Natural killer cell (primary cell): Measurements from ENCODE around the gene TBL3. TPM values are rescaled to one million over a fixed set of nuclear protein-coding genes. Genes with fewer than 3 reads are reported as not detected.

Experiments used
- ATAC-seq, 3 donors: fragments of 150-1000 bp in 2 of 3; fragments of 200-7000 bp in 1 of 3; cut with Tn5 transposase; 1 replicate in 1 of 3; 2 replicates in 2 of 3; pipeline ENCODE4 v1.10.0; 2021; ENCODE audit warnings: mild to moderate bottlenecking in 2 of 3, moderate library complexity in 2 of 3
- DNase-seq, 2 donors: peaks; one replicate each; pipeline versions ENCODE4 v3.0.0 to v3.0.0-alpha.2; 2013 to 2021; ENCODE audit warnings: mixed read lengths in 1 of 2
- H3K27ac ChIP-seq: one replicate; pipeline ENCODE4 v1.5.1; 2013; ENCODE audit warnings: mild to moderate bottlenecking, low read length
- H3K27me3 ChIP-seq: one replicate; pipeline ENCODE4 v1.6.1; 2013; ENCODE audit warnings: low read length; ENCODE audit not compliant: control insufficient read depth, insufficient read depth
- H3K36me3 ChIP-seq: one replicate; pipeline ENCODE4 v1.6.1; 2013; ENCODE audit warnings: low read length; ENCODE audit not compliant: control insufficient read depth, insufficient read depth
- H3K4me1 ChIP-seq: one replicate; pipeline ENCODE4 v1.6.1; 2013; ENCODE audit warnings: low read length; ENCODE audit not compliant: control insufficient read depth, insufficient read depth
- H3K4me3 ChIP-seq: one replicate; pipeline ENCODE4 v1.5.1; 2013; ENCODE audit warnings: low read length
- H3K9me3 ChIP-seq: one replicate; pipeline ENCODE4 v1.6.1; 2013; ENCODE audit warnings: low read length; ENCODE audit not compliant: control insufficient read depth, insufficient read depth
- H3K27ac Mint-ChIP-seq, 2 donors: one replicate each; pipeline ENCODE4 v1.8.0; 2022; ENCODE audit warnings: mild to moderate bottlenecking in 2 of 2, mixed read lengths in 2 of 2, moderate library complexity in 1 of 2
- H3K27me3 Mint-ChIP-seq, 2 donors: one replicate each; pipeline ENCODE4 v1.8.0; 2022; ENCODE audit warnings: low read depth in 2 of 2, mixed read lengths in 2 of 2
- H3K36me3 Mint-ChIP-seq: one replicate; pipeline ENCODE4 v1.8.0; 2022; ENCODE audit warnings: mixed read lengths
- H3K4me1 Mint-ChIP-seq, 2 donors: one replicate each; pipeline ENCODE4 v1.8.0; 2022; ENCODE audit warnings: mixed read lengths in 2 of 2
- H3K4me3 Mint-ChIP-seq: one replicate; pipeline ENCODE4 v1.8.0; 2022; ENCODE audit warnings: mild to moderate bottlenecking, moderate library complexity, mixed read lengths
- H3K9me3 Mint-ChIP-seq, 2 donors: one replicate each; pipeline ENCODE4 v1.8.0; 2022; ENCODE audit warnings: mixed read lengths in 2 of 2
- WGBS: methylation state at CpG from one replicate; pipeline ENCODE4 v1.1.7; 2013; ENCODE audit warnings: missing lambda C conversion rate; ENCODE audit not compliant: insufficient coverage; 5-methylcytosine and 5-hydroxymethylcytosine counted together
- intact Hi-C: fragments of 100-400 bp; cut with micrococcal nuclease; formaldehyde crosslinking; loops from one replicate; pipeline ENCODE4 v1.14.2; 2022
- total RNA-seq, 4 donors: library from RNA; stranded (reverse); fragments of 120-200 nt in 1 of 4; gene quantifications; one replicate each; pipeline versions ENCODE4 v1.2.3 to v1.2.4, GENCODE V29; 2013 to 2022
- TF ChIP-seq, protein P1 (sequence below): fragments of 200-600 bp; IDR thresholded peaks from one replicate; pipeline ENCODE4 v1.8.0; 2022; ENCODE audit warnings: antibody characterized with exemption

Gene TBL3
- total RNA-seq, 3 donors from 2014 or later (not counting 1 experiment from before 2014, with no cell fraction given): 25.1 to 28.9 (median 28.1) TPM

DNA sequence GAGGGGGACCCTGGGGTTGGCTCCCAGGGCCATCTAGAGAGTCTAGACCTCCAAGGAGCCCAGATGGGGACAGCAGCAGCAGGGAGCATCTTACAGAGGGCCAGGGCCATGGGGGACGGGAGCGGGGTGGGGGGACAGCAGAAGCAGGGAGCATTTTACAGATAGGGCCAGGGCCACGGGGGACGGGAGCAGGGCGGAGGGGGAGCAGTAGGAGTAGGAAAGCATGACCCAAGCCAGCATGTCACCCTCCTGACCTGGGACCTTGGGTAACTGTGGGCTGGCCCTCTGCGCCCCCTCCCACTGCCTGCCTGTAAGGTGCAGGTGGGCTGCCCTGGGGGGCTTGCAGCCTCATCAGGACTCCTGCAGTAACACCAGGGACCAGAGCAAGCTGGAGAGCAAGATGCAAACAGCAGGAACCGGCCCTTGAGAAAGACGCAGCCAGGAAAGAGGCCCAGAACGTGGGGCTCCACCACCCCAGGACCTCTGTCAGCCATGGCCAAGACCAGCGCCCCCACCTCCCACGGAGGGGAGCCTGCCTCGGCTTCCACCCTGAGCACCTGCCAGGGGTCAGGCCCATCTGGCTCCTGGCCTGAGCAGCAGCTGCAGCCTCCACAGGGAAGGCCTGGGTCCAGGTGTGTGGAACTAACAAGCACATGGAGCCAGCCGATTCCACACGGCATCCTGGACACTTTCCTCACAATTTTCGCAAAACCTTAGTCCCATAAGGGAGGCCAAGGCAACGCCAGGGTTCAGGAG, 35.4 kb downstream of the TBL3 start:
- Histone ChIP-seq H3K9me3 (no peaks in the 10 kb centered on the region), H3K36me3 (peaks cover 13% of the 10 kb centered on the region), H3K4me3 (no peak overlapping the region), H3K4me1 (peaks cover 64% of the 10 kb centered on the region), H3K27ac (no peak overlapping the region), H3K27me3 (no peaks in the 10 kb centered on the region)
- DNase-seq (no peak), ATAC-seq (no peak)
- intact Hi-C loops: loop anchor here (10.0 kb wide), 2 partner anchors 478 to 658 kb away; no protein-coding TSS in a partner anchor
- Mint-ChIP-seq H3K27me3 (no peaks in the 10 kb centered on the region), H3K9me3 (no peaks in the 10 kb centered on the region), H3K27ac (peak overlapping the region; percentile 76 to 94), H3K4me1 (peaks cover 28 to 54% of the 10 kb centered on the region in 2 donors), H3K4me3 (peak overlapping the region; percentile 76), H3K36me3 (no peaks in the 10 kb centered on the region)
- WGBS: 78% methylated on average over 16 of the region's 16 CpGs
- TF ChIP-seq, protein P1, sequence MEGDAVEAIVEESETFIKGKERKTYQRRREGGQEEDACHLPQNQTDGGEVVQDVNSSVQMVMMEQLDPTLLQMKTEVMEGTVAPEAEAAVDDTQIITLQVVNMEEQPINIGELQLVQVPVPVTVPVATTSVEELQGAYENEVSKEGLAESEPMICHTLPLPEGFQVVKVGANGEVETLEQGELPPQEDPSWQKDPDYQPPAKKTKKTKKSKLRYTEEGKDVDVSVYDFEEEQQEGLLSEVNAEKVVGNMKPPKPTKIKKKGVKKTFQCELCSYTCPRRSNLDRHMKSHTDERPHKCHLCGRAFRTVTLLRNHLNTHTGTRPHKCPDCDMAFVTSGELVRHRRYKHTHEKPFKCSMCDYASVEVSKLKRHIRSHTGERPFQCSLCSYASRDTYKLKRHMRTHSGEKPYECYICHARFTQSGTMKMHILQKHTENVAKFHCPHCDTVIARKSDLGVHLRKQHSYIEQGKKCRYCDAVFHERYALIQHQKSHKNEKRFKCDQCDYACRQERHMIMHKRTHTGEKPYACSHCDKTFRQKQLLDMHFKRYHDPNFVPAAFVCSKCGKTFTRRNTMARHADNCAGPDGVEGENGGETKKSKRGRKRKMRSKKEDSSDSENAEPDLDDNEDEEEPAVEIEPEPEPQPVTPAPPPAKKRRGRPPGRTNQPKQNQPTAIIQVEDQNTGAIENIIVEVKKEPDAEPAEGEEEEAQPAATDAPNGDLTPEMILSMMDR: no peak

DNA sequence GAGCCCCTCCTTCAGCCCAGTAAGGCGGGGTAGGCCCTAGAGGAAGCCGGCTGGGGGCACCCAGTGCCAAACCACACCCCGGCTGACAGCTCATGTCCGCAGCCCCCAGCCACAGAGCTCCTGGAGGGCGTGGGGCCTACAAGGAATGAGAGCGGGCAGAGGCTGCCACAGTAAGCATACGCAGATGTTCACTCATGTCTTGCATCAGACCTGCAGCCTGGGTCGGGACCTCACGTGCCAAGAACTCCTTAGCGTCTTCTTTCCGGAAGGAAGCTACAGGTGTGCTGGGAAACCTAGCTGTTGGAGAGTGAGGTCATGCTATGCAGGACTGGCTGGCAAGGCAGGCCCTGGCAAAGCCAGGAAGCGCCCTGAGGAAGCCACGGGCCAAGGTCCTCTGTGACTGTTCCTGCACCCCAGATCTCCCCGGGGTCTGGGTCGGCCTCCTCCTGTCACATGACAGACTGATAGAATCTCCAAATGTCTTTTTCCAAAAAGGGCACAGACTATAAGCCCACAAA, 36.2 kb downstream of the TBL3 start:
- intact Hi-C loops: loop anchor here (10.0 kb wide), 2 partner anchors 477 to 657 kb away; no protein-coding TSS in a partner anchor
- Histone ChIP-seq H3K4me3 (peak overlapping the region; percentile 32), H3K4me1 (peaks cover 64% of the 10 kb centered on the region), H3K9me3 (no peaks in the 10 kb centered on the region), H3K36me3 (peaks cover 5% of the 10 kb centered on the region), H3K27me3 (no peaks in the 10 kb centered on the region), H3K27ac (peak overlapping the region; percentile 58)
- ATAC-seq: no peak
- H3K4me3 Mint-ChIP-seq: peak overlapping the region; percentile 76
- TF ChIP-seq, protein P1: no peak
- H3K36me3 Mint-ChIP-seq: no peaks in the 10 kb centered on the region
- peak overlapping the region; percentile 76 to 94 for H3K27ac Mint-ChIP-seq
- 11% methylated on average over 15 of the region's 15 CpGs for WGBS
- peak in 1 of 2 donors; percentile 46 for DNase-seq
- H3K9me3 Mint-ChIP-seq: no peaks in the 10 kb centered on the region
- H3K4me1 Mint-ChIP-seq: peaks cover 28 to 54% of the 10 kb centered on the region in 2 donors
- no peaks in the 10 kb centered on the region for H3K27me3 Mint-ChIP-seq

DNA sequence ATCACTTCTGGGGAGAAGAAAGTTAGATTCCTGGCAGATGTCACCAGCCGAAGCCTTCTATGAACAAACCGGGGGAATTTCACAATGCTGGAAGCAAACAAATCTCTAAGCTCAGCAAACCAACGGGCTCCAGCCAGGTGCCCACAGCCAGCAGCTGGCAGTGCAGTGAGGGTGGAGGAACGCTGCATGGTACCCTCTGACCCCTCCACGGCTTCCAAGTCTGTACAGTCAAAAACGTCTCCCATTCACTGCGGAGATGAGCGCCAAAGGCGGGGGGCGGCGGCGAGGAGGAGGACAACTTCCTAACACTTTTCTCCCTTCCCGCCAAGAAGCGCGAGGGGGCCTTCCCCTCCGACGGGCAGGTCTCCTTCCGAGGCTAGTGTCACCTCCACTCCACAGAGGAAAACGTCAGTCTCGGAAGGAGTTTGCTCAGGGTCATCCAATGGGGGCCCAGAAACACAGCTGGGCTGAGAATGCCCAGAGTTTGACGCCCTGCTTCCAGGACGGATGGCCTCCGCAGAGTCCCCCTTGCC, 36.8 kb downstream of the TBL3 start:
- 3% methylated on average over 23 of the region's 23 CpGs for WGBS
- no peaks in the 10 kb centered on the region for H3K36me3 ChIP-seq
- DNase-seq: peak in 1 of 2 donors; percentile 49

More for the DNA sequence above, 36.8 kb downstream of the TBL3 start:
- Histone ChIP-seq H3K27ac (peak overlapping the region; percentile 58), H3K27me3 (no peaks in the 10 kb centered on the region), H3K4me1 (peaks cover 61% of the 10 kb centered on the region), H3K4me3 (peak overlapping the region; percentile 32), H3K9me3 (no peaks in the 10 kb centered on the region)
- peak overlapping the region; percentile 76 for H3K4me3 Mint-ChIP-seq
- TF ChIP-seq, protein P1: no peak
- intact Hi-C loops: loop anchor here (10.0 kb wide), 2 partner anchors 476 to 656 kb away; no protein-coding TSS in a partner anchor
- no peak for ATAC-seq
- H3K4me1 Mint-ChIP-seq: peaks cover 28 to 54% of the 10 kb centered on the region in 2 donors
- H3K27me3 Mint-ChIP-seq: no peaks in the 10 kb centered on the region
- H3K9me3 Mint-ChIP-seq: no peaks in the 10 kb centered on the region
- H3K36me3 Mint-ChIP-seq: no peaks in the 10 kb centered on the region
- H3K27ac Mint-ChIP-seq: peak overlapping the region; percentile 76 to 94
